Stimulated activated CD4-positive, alpha-beta T cell treated with anti-CD3 and anti-CD28 coated beads, TNF-alpha, amount 100 ng/mL, for 24 hours (primary cell): ENCODE measurements around the gene GALNT9.
"Not testable (repeated sequence)": the region's sequence is repeated elsewhere in the genome, so short reads cannot be mapped to it uniquely, and the experiment has no call there.

Experiments
- DNase-seq, 3 experiments: peaks; one replicate each; pipeline ENCODE4 v3.0.0-alpha.2; 2020; ENCODE audit warnings: low read depth in 3 of 3

The GALNT9 gene

GRCh38 chr12:132249689-132250478 is 79.5 kb downstream of the GALNT9 start:
- DNase-seq = no peak

DNA sequence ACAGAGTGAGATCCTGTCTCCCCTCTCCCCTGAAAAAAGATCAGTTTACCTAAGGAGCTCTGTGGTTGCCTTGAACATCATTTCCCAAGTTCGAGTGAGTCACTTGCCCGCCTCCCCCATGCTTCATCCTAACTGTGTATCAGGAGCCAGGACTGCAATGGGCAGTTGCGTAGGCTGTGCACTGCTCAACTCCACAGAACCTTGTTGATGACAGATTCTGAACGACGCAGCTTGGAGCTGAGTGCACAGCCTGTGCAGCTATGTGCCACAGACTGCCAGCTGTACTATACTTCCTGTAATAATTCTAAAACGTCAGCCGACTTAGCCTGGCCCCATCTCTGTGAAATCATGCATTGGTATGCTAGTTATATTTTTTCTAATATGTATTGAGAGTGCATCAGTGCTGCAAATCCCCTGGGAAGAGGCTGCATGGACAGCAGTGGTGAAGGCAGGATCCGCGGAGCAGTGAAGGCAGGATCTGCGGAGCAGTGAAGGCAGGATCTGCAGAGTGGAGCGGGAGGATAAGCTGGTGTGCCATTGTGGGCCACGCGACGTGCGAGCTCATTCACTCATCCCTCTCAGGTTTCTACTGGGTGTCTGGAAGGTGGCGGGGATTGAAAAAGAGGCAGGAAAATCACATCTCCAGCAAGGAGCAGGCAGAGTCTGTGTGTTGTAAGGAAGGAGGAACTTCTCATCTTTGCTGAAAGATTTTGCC is 80.8 kb downstream of the GALNT9 start:
- no peak for DNase-seq

DNA sequence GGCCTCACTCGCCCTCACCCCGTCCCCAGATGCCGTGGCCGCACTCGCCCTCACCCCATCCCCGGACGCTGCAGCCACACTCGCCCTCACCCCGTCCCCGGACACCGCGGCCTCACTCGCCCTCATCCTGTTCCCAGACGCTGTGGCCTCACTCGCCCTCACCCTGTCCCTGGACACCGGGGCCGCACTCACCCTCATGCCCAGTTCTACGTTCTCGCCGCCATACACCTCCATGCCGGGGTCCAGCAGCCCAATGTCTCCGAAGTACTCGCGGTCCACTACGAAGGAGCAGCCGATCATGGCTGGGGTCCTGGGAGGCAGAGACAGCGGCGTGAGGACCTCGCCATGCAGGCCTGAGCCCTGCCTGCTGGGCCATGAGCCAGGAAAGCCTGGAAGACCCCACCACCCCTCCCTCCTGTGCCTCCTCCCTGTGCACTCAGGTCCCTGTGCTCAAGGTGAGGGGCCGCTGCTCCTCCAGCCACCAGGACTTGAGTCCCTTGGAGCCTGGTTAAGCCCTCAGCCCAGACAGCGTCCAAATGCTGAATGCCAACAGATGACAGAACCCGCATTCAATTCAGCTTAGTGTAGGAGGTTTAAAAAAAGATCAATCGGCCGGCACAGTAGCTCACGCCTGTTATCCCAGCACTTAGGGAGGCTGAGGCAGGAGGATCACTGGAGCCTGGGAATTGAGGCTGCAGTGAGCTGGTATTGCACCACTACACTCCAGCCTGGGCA is 81.5 kb downstream of the GALNT9 start:
- DNase-seq = no peak

GRCh38 chr12:132246997-132247717 is 82.2 kb downstream of the GALNT9 start:
- DNase-seq = no peak

DNA sequence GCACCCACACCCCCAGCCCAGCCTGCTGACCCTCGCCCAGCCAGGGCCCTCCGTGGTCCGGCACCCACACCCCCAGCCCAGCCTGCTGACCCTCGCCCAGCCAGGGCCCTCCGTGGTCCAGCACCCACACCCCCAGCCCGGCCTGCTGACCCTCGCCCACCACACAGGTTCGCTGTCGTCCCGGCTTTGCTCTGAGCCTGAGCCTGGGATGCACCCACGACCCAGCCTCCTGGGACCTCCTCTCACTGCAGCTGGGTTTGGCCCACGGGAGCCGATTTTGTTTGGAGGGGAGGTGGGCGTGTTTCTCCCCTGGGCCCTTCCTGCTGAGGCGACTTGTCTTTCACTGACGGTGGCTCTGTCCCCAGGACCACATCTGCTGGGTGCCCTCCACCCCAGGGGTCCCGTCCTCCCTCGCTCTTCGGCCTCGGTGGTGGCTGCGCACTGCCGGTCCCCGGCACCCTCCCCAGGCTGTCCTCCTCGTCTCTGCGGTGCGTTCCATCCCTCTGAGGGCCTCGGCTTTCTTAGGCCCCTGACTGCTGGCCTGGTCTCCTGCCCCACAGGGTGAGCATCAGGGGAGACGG is 83.8 kb downstream of the GALNT9 start:
- no peak for DNase-seq

DNA sequence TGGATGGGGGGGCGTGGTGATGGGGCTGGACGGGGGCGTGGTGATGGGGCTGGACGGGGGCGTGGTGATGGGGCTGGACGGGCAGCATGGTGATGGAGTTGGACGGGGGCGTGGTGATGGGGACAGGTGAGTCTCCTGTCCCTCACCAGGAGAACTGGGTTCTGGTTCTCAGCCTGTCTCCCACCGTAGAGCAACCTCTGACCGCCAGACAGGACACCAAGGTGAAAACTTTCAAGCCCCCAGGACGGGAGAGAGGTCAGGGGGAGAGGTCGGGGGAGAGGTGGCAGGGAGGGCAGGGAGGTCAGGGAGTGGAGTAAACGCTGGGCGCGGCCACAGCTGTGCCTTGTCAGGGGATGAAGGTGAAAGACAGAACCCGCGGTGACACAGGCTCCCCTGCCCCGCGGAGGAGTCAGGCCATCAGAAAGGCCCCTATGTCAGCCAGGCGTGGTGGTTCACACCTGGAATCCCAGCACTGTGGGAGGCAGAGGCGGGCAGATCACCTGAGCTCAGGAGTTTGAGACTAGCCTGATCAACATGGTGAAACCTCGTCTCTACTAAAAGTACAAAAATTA is 84.6 kb downstream of the GALNT9 start:
- no peak for DNase-seq

GRCh38 chr12:132243596-132244310 is 85.6 kb downstream of the GALNT9 start:
- DNase-seq = no peak

GRCh38 chr12:132243171-132243570 is 86.2 kb downstream of the GALNT9 start:
- not testable (repeated sequence) for DNase-seq

DNA sequence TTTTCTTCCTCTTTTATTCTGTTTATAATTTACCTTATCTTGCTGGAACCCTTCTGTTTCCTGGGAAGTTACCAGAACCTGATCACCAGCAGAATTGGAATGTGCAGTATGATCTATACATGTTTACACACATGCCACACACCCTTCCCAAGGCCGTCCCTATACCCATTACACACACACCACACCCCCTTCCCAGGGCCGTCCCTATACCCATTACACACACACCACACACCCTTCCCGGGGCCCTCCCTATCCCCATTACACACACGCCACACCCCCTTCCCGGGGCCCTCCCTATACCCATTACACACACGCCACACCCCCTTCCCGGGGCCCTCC is 88.8 kb downstream of the GALNT9 start:
- not testable (repeated sequence) for DNase-seq

- DNase-seq = no peak
These were observed 89.4 kb downstream of the GALNT9 start for GRCh38 chr12:132239796-132240668.

DNA sequence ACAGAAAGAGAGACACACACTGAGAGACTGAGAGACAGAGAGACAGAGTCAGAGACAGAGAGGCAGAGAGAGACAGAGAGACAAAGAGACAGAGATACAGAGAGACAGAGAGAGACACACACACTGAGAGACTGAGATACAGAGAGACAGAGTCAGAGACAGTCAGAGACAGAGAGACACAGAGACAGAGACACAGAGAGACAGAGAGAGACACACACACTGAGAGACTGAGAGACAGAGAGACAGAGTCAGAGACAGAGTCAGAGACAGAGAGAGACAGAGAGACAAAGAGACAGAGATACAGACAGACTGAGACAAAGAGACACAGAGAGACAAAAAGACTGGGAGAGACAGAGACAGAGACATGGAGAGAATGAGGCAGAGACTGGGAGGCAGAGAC is 90.0 kb downstream of the GALNT9 start:
- DNase-seq = no peak

- no peak for DNase-seq
These were observed 90.5 kb downstream of the GALNT9 start for GRCh38 chr12:132238884-132239283.

DNA sequence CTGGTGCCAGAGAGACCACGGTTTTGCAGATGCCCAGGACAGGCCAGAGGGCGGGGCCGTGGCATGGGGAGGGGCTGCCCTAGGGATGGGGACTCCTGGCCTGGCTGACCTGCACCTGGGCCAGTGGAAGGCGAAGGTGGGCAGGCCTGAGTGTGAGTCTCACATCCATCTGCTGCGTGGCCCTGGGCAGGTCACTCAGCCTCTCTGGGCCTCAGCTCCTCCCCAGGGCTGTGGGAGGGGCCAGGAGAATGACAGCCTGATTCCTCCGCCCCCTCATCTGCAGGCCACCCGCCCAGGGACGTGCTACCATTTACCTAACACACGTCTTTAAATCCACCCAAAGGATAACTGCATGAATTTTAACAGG is 90.9 kb downstream of the GALNT9 start:
- DNase-seq = no peak

DNA sequence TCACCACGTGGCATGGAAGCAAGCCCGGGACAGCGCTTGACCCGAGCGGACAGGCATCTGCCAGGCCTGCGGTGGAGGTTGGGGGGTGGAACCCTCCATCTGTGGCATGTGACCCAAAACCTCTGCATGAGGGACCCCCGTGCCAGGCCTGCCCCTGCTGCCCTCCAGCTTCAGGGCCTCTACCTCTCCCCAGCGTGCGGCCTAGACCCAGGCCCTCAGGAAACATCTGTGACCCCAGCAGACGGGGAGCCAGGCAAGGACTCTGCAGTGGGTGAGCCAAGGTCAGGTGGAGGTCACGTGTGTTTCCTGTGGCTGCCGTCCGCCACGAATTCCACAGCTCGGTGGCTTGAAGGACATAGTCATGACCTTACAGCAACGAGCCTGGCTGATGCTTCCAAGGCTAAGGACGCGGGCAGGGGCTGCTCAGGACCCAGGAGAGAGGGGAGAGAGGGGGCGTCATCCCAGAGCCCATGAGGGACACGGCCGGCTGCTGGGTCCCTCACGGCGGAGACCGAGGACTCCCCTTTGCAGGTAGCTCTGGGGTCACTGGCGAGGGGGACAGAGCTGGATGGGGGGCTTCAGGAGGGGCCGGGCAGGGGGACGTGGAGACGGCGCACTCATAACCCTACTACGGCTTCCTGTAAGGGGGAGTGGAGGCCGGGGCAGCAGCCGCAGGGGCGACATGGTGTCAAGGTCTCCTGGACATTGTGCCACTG is 91.5 kb downstream of the GALNT9 start:
- no peak for DNase-seq

- no peak for DNase-seq
These were observed 92.2 kb downstream of the GALNT9 start for GRCh38 chr12:132236930-132237771.

GRCh38 chr12:132236129-132236929 is 93.1 kb downstream of the GALNT9 start:
- DNase-seq = no peak

DNA sequence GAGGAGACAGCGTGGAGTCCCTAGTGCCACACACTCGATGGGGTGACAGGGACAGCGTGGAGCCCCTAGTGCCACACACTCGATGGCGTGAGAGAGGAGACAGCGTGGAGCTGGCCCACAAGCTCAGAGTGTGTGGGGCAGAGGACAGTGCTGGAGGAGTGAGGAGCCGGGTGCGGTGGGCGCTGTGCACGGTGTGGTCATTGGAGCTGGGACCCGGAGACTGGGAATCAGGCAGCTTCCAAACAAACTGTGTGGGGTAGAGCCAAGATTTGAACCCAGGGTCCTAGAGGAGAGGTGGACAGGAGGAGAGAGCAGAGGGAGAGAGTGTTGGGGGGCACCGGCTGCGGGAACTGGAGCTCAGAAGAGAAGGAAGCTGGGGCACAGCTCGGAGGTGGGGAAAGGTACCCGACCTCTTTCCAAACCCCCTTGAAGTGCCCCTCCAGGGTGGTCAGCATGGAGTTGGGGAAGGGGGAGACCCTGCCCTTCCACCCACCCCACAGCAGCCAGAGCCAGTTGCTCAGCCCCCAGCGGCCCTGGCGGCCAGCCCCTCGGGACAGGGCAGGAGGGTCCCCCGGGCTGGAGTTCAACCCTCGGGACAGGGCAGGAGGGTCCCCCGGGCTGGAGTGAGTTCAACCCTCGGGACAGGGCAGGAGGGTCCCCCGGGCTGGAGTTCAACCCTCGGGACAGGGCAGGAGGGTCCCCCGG is 94.1 kb downstream of the GALNT9 start:
- DNase-seq = no peak
